Mesodermal cell (in vitro differentiated cells): Measurements from ENCODE around the gene AUTS2.

Experiments
- H3K27ac ChIP-seq: 2 replicates; pipeline ENCODE4 v1.7.0; 2013; ENCODE audit warnings: mild to moderate bottlenecking, low read depth, low read length, moderate library complexity; ENCODE audit not compliant: severe bottlenecking
- H3K36me3 ChIP-seq: 2 replicates; pipeline ENCODE4 v1.7.1; 2013; ENCODE audit warnings: mild to moderate bottlenecking, low read length, moderate library complexity; ENCODE audit not compliant: control insufficient read depth, insufficient read depth
- H3K4me1 ChIP-seq: one replicate; pipeline ENCODE4 v1.7.1; 2013; ENCODE audit warnings: mild to moderate bottlenecking, low read length; ENCODE audit not compliant: insufficient read depth, control insufficient read depth, poor library complexity, severe bottlenecking
- H3K4me3 ChIP-seq: 2 replicates; pipeline ENCODE4 v1.7.0; 2013; ENCODE audit warnings: low read length, control low read depth, mild to moderate bottlenecking; ENCODE audit not compliant: insufficient read depth, poor library complexity, severe bottlenecking; ENCODE audit errors: extremely low read depth
- H3K9me3 ChIP-seq: 2 replicates; pipeline ENCODE4 v1.7.1; 2013; ENCODE audit warnings: mild to moderate bottlenecking, low read length, moderate library complexity; ENCODE audit not compliant: control insufficient read depth
- WGBS, 2 experiments: methylation state at CpG; one replicate each; pipeline ENCODE4 v1.1.5; 2013; ENCODE audit warnings: missing lambda C conversion rate in 2 of 2; ENCODE audit not compliant: insufficient coverage in 2 of 2; 5-methylcytosine and 5-hydroxymethylcytosine counted together

AUTS2 gene

GRCh38 chr7:70735313-70735712 is 1137.0 kb downstream of the AUTS2 start:
- no peak overlapping the region for H3K27ac ChIP-seq
- H3K9me3 ChIP-seq, result no peaks in the 10 kb centered on the region
- 61 to 82% methylated on average over 9 to 11 of the region's 11 CpGs for WGBS, 2 experiments
- H3K36me3 ChIP-seq, result peaks cover 16% of the 10 kb centered on the region
- peaks cover 23% of the 10 kb centered on the region for H3K4me1 ChIP-seq
- no peak overlapping the region for H3K4me3 ChIP-seq

GRCh38 chr7:70736715-70737460 is 1138.6 kb downstream of the AUTS2 start:
- Histone ChIP-seq H3K36me3 (peaks cover 12% of the 10 kb centered on the region), H3K9me3 (no peaks in the 10 kb centered on the region), H3K4me1 (peaks cover 23% of the 10 kb centered on the region), H3K27ac (no peak overlapping the region), H3K4me3 (no peak overlapping the region)
- 74 to 84% methylated on average over 7 to 9 of the region's 11 CpGs for WGBS, 2 experiments

- 69 to 75% methylated on average over 7 to 8 of the region's 8 CpGs for WGBS, 2 experiments
- peaks cover 16% of the 10 kb centered on the region for H3K36me3 ChIP-seq
- H3K4me3 ChIP-seq, result no peak overlapping the region
- H3K27ac ChIP-seq, result no peak overlapping the region
- H3K4me1 ChIP-seq, result peaks cover 23% of the 10 kb centered on the region
- H3K9me3 ChIP-seq, result no peaks in the 10 kb centered on the region
Measured at GRCh38 chr7:70738151-70738885, 1140.0 kb downstream of the AUTS2 start.

- no peak overlapping the region for H3K4me3 ChIP-seq
- H3K4me1 ChIP-seq, result peaks cover 26% of the 10 kb centered on the region
- WGBS, 2 experiments, result 75 to 82% methylated on average over 5 of the region's 7 CpGs
Measured at GRCh38 chr7:70739646-70740210, 1141.5 kb downstream of the AUTS2 start.

GRCh38 chr7:70741666-70742065 is 1143.4 kb downstream of the AUTS2 start:
- no peak overlapping the region for H3K4me3 ChIP-seq
- WGBS, 2 experiments, result 87 to 100% methylated on average over 2 of the region's 5 CpGs
- peaks cover 21% of the 10 kb centered on the region for H3K4me1 ChIP-seq
- H3K36me3 ChIP-seq, result peaks cover 13% of the 10 kb centered on the region
- no peaks in the 10 kb centered on the region for H3K9me3 ChIP-seq
- no peak overlapping the region for H3K27ac ChIP-seq

More at GRCh38 chr7:70739646-70740210, 1141.5 kb downstream of the AUTS2 start:
- Histone ChIP-seq H3K27ac (no peak overlapping the region), H3K9me3 (no peaks in the 10 kb centered on the region), H3K36me3 (peaks cover 13% of the 10 kb centered on the region)

- WGBS, 2 experiments, result 91 to 96% methylated on average over 6 to 7 of the region's 9 CpGs
- Histone ChIP-seq H3K4me1 (peaks cover 8% of the 10 kb centered on the region), H3K36me3 (peaks cover 8% of the 10 kb centered on the region), H3K9me3 (no peaks in the 10 kb centered on the region), H3K27ac (no peak overlapping the region), H3K4me3 (no peak overlapping the region)
Measured at GRCh38 chr7:70743531-70744325, 1145.5 kb downstream of the AUTS2 start.

- Histone ChIP-seq H3K4me1 (peaks cover 13% of the 10 kb centered on the region), H3K9me3 (no peaks in the 10 kb centered on the region), H3K4me3 (no peak overlapping the region), H3K36me3 (peaks cover 8% of the 10 kb centered on the region), H3K27ac (no peak overlapping the region)
- WGBS, 2 experiments, result 82 to 90% methylated on average over 6 to 10 of the region's 12 CpGs
Measured at GRCh38 chr7:70744492-70744891, 1146.2 kb downstream of the AUTS2 start.

GRCh38 chr7:70749831-70750230 is 1151.6 kb downstream of the AUTS2 start:
- 100% methylated on average over 1 of the region's 1 CpG; no CpG with 5 or more reads in 1 of the 2 experiments for WGBS, 2 experiments
- Histone ChIP-seq H3K36me3 (peaks cover 3% of the 10 kb centered on the region), H3K27ac (no peak overlapping the region), H3K4me3 (no peak overlapping the region), H3K4me1 (peaks cover 18% of the 10 kb centered on the region), H3K9me3 (no peaks in the 10 kb centered on the region)

- H3K36me3 ChIP-seq, result peaks cover 3% of the 10 kb centered on the region
- peaks cover 18% of the 10 kb centered on the region for H3K4me1 ChIP-seq
- no peak overlapping the region for H3K27ac ChIP-seq
- 77 to 86% methylated on average over 3 to 4 of the region's 5 CpGs for WGBS, 2 experiments
- no peak overlapping the region for H3K4me3 ChIP-seq
- no peaks in the 10 kb centered on the region for H3K9me3 ChIP-seq
Measured at GRCh38 chr7:70751895-70752294, 1153.6 kb downstream of the AUTS2 start.

- H3K27ac ChIP-seq, result no peak overlapping the region
- no peak overlapping the region for H3K4me3 ChIP-seq
- H3K9me3 ChIP-seq, result no peaks in the 10 kb centered on the region
- peaks cover 18% of the 10 kb centered on the region for H3K4me1 ChIP-seq
- H3K36me3 ChIP-seq, result peaks cover 5% of the 10 kb centered on the region
- 100% methylated on average over 1 of the region's 1 CpG; no CpG with 5 or more reads in 1 of the 2 experiments for WGBS, 2 experiments
Measured at GRCh38 chr7:70752794-70753241, 1154.5 kb downstream of the AUTS2 start.
